HG03575 (cell line): ENCODE results near the gene CPEB1.

Source experiments
- ATAC-seq: cut with Tn5 transposase; IDR thresholded peaks from one replicate; pipeline ENCODE4 v1.9.1; 2021; ENCODE audit not compliant: unreplicated experiment, insufficient number of reproducible peaks, low FRiP score; ENCODE audit errors: extremely low read depth

The CPEB1 gene

DNA sequence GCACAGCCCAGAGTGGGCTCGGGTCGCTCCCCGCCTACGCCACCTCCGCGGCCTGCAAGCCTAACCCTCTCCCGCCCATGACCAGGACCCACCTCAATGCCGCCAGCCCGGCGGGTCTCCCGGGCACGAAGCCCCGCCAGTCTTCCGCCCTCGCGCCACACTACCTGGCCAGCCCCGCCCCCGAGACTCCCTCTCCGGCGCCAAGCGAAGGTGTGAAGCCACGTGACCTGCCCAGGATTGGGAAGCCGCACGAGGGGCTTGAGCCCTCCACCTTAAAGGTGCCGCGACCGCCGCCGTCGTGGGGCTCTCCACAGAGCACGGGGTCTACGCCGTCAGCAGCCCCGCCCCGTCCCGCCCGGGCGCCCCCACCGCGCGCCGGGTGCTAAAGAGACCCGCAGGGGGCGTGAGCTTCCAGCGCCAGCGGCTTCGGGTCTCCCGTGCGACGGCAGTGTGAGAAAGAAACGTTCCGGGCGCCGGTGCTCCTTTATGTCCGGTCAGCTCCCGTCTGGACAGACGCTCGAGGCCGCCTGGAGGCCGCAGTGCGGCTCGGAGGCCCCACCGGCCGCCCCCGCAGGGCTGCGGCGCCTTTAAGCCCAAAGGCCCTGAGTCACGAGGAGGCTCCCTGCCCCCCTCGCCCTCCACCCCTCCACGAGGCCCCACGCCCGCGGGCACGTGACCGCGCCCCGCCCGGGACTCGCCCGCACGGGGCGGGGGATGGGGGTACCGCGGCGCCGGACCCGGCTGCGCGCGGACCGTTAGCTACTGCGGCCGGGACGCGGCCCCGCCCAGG, at the start of gene CPEB1:
Gene CPEB1 (minus strand): TSS at position 319 of the 790 bp plus-strand sequence. CDS start 18,904 bp downstream, outside the sequence.
- no peak for ATAC-seq

DNA sequence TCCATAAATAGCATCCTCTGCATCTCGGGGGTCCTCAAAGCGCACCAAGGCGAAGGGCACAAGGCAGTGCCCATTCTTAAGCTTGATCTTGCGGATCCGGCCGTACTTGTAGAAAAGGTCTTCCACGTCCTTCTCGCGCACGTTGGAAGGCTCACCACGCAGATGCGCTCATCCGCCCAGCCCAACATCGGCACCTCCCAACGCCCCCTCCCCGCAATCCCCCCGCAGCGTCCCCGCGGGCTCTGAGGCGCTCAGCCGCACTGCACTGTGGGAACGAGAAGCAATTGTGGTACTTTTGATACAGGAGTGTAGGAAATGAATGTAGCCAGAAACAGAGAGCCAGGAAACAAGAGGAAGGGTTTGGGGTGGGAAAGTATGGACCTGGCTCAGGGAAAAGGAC, 45.0 kb upstream of the CPEB1 start:
- ATAC-seq, result no peak

DNA sequence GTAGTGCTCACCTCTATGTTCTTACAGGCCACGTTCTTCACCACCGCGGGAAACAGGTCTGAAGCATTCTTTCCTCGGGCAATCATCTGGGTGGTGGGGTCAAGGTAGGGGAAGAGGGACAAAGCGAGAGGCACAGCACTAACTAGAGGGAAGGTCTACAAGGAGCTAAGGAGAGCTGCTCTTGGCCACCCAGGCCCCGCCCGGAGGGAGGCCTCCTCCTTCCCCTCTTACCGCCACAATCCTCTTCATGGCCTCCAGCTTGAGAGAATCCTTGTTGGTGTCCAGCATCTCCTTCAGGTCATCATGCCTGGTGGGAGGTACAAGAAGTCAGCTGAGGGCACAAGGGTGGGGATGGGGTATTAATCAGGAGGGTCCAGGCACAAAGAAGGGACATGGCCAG, 42.0 kb upstream of the CPEB1 start:
- ATAC-seq, result no peak

DNA sequence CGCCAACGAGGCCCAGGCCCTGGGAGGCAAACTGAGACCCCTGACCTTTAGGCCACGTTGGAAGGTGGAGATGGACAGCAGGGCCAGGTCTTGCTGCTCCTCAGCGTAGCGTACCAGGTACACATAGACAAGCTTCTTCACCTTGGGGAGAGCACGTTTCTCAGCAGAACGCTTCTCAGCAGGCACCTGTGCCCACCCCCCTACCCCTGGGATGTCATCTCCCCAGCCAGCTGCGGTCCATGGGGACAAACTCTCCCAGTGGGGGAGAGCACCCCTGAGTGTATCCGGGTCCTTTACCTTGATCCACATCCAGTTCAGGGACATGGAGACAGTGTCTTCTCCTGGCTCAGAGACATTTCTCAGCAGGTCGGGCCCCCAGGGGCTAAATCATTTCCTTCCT, 41.5 kb upstream of the CPEB1 start:
- no peak for ATAC-seq

DNA sequence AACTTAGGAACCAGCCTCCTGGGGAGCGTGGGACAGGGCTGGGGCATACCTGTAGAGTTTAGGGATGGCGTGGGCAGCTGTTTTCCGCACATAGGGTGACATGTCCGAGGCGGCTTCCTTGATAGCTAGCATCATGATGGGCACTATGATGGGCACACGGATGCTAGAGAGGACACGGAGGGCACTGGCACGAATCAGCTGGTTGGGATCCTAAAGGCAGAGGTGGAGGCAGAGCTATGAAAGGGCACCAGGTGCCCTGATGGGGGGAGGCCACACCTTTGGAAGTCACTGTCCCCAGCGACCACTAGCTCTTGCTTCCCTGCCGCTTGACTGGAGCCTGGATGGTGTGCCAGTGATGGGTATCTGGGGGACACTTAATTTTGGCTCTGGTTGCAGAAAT, 34.2 kb upstream of the CPEB1 start:
- ATAC-seq, result no peak

DNA sequence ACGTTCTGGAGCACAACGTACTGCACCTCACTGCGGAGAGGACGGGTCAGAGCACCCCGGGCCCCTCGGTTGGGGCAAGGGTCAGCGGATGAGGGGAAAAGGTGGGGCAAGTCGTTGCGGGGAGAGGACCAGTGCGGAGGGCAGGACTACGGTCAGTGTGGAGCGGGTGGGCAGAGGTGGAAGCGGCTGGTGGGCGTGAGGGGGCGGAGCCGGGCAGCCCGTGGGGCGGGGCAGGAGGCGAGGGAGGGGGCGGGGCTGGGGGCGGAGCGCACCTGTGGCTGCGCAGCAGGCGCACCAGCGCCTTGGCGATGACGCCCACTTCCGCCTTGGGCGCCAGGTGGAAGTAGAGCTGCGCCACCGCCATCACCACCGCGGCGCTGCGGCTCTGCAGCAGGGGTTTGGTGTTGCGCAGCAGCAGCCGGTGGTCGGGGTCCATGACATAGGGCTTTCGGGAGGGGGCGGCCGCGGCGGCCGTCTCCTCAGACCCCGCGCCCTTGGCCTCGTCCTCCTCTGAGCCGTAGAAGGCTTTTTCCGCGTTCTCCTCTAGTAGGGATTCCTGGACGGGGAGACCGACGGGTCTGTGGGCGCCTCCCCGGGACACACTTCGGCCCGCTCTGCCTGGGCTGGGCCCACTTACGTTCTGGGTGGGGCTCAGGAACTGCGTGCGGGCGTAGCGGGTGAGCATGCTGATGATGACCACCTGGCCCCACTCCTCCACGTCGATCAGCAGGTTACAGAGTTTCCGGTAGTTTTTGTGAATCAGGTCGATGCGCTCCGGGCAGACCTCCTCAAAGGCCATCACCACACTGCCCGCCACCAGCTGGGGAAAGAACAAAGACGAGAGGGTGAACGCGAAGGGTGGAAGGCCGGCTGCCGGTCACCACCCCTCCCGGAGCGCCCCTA, 33.3 kb upstream of the CPEB1 start:
- ATAC-seq, result no peak

DNA sequence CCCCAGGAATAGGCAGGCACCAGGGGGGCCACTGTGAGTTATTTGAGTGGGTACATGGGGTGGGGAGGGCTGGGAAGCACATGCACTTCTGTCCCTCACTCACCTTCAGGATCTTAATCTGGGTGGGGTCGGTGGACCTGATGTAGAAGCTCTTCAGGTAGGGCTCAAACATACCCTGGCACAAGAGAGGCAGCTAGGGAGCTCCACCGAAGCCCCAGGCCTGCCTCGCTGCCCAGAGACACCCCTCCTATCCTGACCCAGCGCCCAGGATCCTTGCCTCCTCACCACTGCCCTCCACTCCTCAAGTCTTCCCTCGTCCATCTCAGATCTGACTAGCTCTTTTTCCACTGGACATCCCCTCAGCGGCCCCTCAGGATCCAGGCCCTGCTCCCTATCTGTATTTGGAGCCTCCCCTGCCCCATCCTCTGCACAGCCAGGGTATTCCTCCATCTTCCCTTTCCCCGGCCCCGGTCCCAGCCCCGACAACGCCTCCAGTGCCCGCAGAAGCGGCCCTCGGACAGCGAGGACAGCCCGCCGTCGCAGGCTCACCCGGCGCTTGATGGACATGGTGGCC, 32.5 kb upstream of the CPEB1 start:
- ATAC-seq, result no peak

DNA sequence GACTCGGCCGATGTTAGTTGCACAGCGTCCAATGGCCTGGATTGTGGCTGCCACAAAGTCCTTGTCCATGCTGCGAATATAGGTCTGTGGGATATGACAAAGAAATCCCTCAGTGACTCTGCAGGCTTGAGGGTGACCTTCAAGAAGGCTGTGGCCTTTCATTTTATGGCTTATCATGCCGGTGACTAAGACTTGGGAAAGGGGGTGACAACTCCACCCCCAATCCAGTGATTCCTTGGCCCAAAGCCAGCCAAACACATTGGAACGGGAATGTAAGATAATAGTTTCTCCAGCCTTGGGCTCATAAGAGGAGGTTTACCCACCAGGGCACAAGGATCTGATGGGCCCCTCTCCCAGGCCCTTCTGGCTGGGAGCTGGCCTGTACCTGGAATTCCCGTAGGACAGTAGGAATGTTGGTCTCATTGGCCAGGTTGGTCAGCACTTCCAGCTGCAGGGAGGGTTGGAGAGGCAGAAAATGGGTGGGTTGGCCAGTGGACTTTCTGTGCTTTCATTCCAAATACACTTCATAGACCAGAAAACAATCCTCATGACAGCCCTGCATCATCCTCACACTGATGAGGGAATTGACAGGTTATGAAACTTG, 30.7 kb upstream of the CPEB1 start:
- ATAC-seq, result no peak

DNA sequence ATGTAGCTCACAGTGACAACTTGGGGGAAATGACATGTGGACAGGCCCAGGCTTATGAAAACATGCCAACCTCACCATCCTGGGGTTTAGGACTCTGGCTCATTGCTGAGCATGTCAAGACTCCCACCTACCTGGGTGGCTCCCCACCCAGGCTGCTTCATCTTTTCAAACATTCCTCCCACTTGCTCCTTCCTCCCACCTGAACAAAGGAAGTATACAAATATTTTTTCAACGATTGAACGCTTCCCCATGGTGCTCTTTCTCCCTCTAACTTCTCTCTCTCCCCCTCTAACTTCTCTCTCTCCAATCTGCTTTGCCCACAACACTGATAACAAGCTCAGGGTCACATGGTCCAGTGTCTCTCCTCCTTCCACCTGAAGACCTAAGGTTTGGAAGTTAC, 27.7 kb upstream of the CPEB1 start:
- ATAC-seq, result no peak

DNA sequence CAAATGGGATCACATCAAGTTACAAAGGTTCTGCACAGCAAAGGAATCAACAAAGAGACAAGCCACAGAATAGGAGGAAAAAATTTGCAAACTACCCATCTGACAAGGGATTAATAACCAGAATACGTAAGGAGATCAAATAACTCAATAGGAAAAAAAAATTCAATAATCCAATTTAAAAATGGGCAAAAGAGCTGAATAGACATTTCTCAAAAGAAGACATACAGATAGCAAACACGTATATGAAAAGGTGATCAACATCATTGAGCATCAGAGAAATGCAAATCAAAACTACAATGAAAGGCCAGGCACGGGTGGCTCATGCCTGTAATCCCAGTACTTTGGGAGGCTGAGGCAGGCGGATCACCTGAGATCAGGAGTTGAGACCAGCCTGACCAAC, 23.5 kb upstream of the CPEB1 start:
- no peak for ATAC-seq

DNA sequence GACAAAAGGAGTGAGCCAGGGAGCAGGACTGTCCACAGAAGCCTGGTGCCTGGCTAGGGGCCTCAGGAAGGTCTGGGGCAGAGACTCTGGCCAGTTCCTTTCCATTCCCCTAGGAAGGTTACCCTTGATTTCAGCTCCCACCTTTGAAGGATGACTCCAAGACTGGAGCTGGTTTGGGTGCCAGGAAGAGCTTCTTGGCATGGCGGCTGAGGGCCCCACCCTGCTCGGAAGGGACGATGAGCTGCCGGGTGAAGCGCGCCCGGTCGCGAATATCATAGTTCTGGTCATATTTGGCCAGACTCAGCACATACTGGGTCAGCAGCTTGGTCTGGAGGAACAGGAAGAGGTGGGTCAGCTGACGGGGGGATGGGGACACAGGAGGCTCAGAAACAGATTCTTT, 19.4 kb upstream of the CPEB1 start:
- no peak for ATAC-seq

DNA sequence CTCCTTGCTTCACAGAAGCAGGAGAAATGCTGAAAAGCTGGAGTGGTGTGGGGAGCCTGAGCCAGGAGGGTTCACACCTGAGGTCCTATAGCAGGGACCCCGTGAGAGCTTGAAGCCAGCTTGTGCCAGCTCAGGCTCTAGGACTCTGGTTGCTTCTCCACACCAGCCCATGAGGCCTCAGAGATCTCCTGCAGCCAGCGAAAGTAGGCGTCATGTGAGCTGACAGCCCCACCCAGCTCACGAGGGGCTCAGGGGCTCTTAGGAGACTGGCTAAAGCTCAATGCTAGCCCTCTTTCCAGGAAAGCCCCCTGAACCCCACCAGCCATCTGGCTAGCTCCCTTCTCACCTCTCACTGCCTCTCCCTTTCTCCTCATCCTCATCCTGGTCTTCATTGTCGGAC, 16.9 kb upstream of the CPEB1 start:
- no peak for ATAC-seq

DNA sequence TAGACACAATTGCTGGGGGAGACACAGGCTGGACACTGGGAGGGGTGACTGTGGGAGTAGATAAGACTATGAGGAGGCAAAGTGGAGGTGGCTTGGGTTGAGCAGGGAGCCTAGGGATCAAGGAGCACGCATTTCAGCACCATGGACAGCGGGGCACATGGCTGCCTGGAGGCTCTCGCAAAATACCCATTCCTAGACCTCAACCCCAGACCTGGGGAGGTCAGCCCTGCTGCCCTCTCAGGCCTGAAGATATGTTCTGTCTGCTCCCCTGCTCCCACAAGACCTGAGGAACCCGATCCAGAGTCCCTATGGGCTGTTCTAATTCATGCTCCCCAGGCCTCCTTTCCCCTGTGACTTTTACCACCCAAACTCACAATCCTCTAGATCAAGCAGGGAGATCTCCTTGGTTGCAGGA, 16.0 kb upstream of the CPEB1 start:
- ATAC-seq, result no peak

DNA sequence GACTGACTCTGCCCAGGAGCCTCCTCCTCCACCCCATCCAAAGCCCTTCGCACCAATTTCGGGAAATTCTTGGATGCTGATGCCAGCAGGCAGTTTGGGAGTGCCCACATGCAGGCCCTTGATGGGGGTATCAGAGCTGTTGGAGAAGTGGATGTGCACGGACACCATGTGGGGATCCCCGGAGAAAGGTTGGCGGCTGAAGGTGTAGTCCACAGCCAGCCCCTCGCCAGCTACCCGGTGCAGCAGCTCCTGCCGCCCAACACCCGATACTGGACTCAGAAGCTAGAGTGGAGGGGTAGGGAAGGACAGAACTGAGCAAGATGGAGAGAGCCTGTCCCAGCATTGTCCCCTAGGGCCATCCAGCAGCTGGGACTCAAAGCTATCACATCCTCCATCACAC, 15.5 kb upstream of the CPEB1 start:
- ATAC-seq, result no peak

DNA sequence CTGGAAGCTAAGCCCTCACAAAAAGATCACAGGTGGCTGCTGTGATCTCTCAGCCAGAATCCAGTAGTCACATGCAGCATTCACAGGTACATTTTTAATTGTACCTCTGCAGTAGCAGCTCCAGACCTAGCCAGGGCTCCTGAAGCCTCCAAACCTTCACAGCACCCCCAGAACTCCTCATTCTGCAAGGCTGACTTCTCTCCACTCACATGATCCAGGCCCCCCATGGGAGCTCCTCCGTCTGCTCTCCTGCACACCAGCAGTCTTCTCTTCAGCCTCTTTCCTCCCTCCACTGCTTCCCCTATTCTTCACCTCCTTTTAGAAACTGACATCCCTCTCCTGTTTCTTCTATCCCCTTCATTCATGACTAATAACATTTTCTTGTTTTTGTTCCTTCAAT, 13.2 kb upstream of the CPEB1 start:
- ATAC-seq, result no peak

DNA sequence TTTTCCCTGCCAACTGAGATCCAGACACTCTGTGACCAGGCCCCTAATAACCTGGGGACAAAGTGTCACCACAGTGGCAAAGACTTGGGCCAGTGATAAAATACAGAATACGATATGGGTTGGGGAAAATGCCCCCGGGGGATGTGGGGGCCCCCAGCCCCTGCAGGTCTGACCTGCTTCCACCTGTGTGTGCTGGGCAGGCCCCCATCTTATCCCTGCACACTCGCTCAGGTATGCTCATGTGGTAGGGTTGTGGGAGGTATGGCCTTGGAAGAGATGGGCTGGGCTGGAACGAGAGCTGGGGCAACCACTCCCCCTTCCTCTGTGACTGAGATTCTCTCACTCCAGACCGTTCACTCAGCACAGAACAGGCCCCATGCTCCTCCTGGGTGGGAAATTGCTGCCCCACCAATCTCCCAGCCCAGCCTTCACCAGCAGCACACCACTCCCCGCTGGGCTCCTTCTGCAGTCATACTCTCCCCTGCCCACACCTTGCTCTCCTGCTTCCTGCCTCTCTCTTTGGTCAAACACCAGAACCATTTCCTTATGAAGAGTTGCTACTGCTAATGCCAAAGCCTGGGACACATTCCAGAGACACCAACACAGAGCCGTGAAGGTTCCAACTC, 9.6 kb upstream of the CPEB1 start:
- no peak for ATAC-seq

DNA sequence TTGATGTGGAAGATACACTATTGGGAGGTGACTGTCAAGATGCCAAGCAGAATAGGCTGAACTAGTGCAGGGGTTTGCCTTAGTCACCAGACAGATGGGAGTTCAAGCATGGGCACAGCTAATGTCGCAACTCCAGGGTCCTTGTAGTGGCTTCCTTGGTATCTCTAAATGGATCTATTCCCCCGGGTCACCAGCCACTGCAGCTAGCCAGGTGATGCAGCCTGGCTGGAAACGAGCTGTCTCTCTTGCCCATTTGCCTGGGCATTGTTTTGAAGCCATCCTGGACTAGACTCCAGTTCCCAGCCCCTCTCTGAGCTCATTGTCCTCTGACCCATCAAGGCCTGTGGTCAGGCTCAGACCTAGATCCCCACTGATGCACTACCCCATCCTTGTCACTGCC, 8.4 kb upstream of the CPEB1 start:
- ATAC-seq, result no peak

DNA sequence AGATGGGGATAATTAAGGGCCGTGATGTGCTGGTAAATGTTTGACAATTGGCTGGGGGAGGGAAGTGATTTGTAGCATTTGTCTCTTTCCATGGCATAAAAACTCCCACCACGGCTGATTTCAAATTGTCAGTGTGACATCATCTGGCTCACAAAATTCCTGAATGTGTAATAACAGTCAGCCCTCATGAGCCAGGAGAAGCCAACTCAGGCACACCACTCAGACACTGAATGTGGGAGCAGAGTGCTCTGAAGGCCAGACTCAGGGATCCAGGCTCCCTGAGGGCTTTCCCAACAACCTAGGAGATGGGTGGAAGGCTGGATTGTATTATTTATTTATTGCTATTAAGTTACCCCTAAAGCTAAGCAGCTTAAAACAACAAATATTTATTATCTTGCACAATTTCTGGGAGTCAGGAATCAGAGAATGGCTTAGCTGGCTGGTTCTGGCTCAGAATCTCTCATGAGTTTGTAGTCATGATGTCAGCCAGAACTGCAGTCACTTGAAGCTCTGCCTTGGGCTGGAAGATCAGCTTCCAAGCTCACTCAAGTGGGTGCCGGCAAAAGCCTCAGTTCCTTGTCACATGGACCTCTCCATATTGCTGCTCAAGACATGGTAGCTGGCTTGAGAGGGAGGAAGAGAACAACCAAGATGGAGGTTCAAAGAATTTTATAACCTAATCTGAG, 6.5 kb upstream of the CPEB1 start:
- no peak for ATAC-seq

DNA sequence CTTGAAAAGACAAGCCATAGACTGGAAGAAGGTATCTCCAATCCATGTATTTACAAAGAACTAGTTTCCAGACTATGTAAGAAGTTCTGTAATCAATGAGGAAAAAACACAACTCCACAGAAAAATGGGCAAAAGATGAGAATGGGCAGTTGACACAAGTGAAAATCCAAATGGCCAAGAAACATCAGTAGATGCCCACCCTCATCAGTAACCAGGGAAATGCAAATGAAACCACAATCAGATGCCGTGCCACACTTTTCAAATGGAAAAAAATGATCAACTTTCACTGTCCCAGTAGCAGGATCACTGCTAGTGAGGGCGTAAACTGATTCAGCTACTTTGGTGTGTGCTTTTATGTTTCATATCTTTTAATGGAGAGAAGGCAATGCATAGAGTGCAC, 4.5 kb upstream of the CPEB1 start:
- no peak for ATAC-seq
